Stimulated activated CD8-positive, alpha-beta memory T cell treated with anti-CD3 and anti-CD28 coated beads, Interleukin-2, amount 100 ng/mL, for 48 hours (primary cell): ENCODE measurements around the gene KCNQ1OT1.

ENCODE experiments used
- DNase-seq, 2 donors: peaks; one replicate each; pipeline ENCODE4 v3.0.0-alpha.2; 2020; ENCODE audit warnings: low read depth in 2 of 2

The KCNQ1OT1 gene

GRCh38 chr11:2702771-2703362 is 3.1 kb upstream of the KCNQ1OT1 start:
- no peak for DNase-seq

- no peak for DNase-seq
Observed at GRCh38 chr11:2701898-2702434, 2.2 kb upstream of the KCNQ1OT1 start.

- DNase-seq = no peak
Observed at GRCh38 chr11:2701230-2701629, 1.4 kb upstream of the KCNQ1OT1 start.

GRCh38 chr11:2700415-2701211 is 819 bp upstream of the KCNQ1OT1 start:
- DNase-seq = peak; percentile 26 to 42

GRCh38 chr11:2699185-2699530 is 636 bp downstream of the KCNQ1OT1 start:
- DNase-seq = no peak

GRCh38 chr11:2698386-2699184 is 1.2 kb downstream of the KCNQ1OT1 start:
- no peak for DNase-seq

- no peak for DNase-seq
Observed at GRCh38 chr11:2697866-2698265, 1.9 kb downstream of the KCNQ1OT1 start.

- no peak for DNase-seq
Observed at GRCh38 chr11:2696455-2696854, 3.3 kb downstream of the KCNQ1OT1 start.

GRCh38 chr11:2694995-2695939 is 4.5 kb downstream of the KCNQ1OT1 start:
- DNase-seq = no peak

- no peak for DNase-seq
Observed at GRCh38 chr11:2694495-2694894, 5.3 kb downstream of the KCNQ1OT1 start.

- DNase-seq = no peak
Observed at GRCh38 chr11:2693271-2694261, 6.2 kb downstream of the KCNQ1OT1 start.

- DNase-seq = no peak
Observed at GRCh38 chr11:2691991-2692875, 7.6 kb downstream of the KCNQ1OT1 start.

- no peak for DNase-seq
Observed at GRCh38 chr11:2691355-2691761, 8.4 kb downstream of the KCNQ1OT1 start.

- DNase-seq = no peak
Observed at GRCh38 chr11:2690596-2691354, 9.0 kb downstream of the KCNQ1OT1 start.

- DNase-seq = no peak
Observed at GRCh38 chr11:2689651-2690575, 9.9 kb downstream of the KCNQ1OT1 start.

GRCh38 chr11:2688381-2689231 is 11.2 kb downstream of the KCNQ1OT1 start:
- no peak for DNase-seq
